ENCODE measurements around the gene TLCD2.
"Not testable (repeated sequence)": the region's sequence is repeated elsewhere in the genome, so short reads cannot be mapped to it uniquely, and the experiment has no call there.

TLCD2 gene

DNA sequence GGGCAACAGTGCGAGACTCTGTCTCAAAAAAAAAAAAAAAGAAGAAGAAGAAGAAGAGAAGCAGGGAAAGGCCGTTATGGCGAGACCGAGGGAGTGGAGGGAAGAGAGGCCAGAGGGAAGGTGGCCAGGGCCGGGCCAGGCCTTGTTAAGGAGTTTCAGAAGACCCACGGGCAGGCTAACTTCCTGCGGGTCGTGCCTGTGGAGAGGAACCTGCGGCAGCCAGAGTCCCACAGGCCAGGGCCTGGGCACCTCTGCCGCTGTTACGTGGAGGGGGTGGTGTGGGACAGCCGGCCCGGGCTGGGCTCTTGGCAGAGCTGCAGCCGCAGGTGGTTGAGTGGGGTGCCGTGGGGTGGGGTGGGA, 19.8 kb upstream of the TLCD2 start:
- no peaks in the 10 kb centered on the region for H3K9me3 Mint-ChIP-seq
- H3K36me3 Mint-ChIP-seq: peaks cover 26 to 45% of the 10 kb centered on the region in 2 donors
- peak overlapping the region; percentile 84 for H3K27ac Mint-ChIP-seq
- ATAC-seq (replicated peaks): no peak
- H3K27me3 Mint-ChIP-seq: no peaks in the 10 kb centered on the region
- H3K4me3 Mint-ChIP-seq: no peak overlapping the region
- DNase-seq: no peak
- H3K4me1 Mint-ChIP-seq: peaks cover 35 to 64% of the 10 kb centered on the region in 2 donors

DNA sequence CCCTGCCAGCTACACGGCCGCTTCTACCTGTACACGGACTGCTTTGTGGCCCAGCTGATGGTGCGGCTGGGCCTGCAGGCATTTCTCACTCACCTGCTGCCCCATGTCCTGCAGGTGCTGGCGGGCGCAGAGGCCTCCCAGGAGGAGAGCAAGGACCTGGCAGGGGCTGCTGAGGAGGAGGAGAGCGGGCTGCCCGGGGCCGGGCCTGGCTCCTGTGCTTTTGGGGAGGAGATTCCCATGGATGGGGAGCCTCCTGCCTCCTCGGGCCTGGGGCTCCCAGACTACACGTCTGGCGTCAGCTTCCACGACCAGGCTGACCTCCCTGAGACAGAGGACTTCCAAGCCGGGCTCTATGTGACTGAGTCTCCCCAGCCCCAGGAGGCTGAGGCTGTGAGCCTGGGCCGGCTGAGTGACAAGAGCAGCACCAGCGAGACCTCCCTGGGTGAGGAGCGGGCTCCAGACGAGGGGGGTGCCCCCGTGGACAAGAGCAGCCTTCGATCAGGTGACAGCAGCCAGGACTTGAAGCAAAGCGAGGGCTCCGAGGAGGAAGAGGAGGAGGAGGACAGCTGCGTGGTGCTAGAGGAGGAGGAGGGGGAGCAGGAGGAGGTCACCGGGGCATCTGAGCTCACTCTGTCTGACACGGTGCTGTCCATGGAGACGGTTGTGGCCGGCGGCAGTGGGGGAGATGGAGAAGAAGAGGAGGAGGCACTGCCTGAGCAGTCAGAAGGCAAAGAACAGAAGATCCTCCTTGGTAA, 17.9 kb upstream of the TLCD2 start:
- no peak for DNase-seq
- no peak overlapping the region for H3K4me3 Mint-ChIP-seq

DNA sequence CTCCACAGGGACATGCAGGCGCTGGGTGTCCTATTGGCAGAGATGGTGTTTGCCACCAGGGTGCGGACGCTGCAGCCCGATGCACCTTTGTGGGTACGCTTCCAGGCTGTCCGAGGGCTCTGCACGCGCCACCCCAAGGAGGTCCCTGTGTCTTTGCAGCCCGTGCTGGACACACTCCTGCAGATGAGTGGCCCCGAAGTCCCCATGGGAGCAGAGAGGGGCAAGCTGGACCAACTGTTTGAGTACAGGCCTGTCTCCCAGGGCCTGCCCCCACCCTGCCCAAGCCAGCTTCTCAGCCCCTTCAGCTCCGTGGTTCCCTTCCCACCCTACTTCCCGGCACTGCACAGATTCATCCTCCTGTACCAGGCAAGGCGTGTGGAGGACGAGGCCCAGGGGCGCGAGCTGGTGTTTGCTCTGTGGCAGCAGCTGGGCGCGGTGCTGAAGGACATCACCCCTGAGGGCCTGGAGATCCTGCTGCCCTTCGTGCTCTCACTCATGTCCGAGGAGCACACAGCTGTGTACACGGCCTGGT, 17.1 kb upstream of the TLCD2 start:
- H3K36me3 Mint-ChIP-seq: peaks cover 17 to 28% of the 10 kb centered on the region in 2 donors
- H3K4me1 Mint-ChIP-seq: peaks cover 26 to 49% of the 10 kb centered on the region in 2 donors
- no peaks in the 10 kb centered on the region for H3K9me3 Mint-ChIP-seq
- no peak for ATAC-seq (replicated peaks)
- DNase-seq: no peak
- H3K27me3 Mint-ChIP-seq: no peaks in the 10 kb centered on the region
- no peak overlapping the region for H3K4me3 Mint-ChIP-seq
- H3K27ac Mint-ChIP-seq: no peak overlapping the region

More for the DNA sequence above, 17.9 kb upstream of the TLCD2 start:
- no peaks in the 10 kb centered on the region for H3K27me3 Mint-ChIP-seq
- no peak for ATAC-seq (replicated peaks)
- peak overlapping the region; percentile 65 for H3K27ac Mint-ChIP-seq
- H3K9me3 Mint-ChIP-seq: no peaks in the 10 kb centered on the region
- H3K36me3 Mint-ChIP-seq: peaks cover 17 to 30% of the 10 kb centered on the region in 2 donors
- H3K4me1 Mint-ChIP-seq: peaks cover 28 to 49% of the 10 kb centered on the region in 2 donors

DNA sequence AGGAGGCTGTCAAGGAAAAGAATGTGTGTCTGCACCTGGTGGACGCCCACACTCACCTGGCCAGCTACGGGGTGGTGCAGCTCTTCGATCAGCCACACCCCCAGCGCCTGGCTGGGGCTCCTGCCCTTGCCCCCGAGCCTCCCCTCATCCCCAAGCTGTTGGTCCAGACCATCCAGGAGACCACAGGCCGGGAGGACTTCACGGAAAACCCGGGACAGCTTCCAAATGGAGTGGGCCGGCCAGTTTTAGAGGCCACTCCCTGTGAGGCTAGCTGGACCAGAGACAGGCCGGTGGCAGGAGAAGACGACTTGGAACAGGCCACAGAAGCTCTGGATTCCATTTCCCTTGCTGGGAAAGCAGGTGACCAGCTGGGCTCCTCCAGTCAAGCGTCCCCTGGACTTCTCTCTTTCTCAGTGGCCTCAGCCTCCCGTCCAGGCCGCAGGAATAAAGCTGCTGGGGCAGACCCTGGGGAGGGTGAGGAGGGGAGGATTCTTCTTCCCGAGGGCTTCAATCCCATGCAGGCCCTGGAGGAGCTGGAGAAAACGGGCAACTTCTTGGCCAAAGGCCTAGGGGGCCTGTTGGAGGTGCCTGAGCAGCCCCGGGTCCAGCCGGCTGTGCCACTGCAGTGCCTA, 16.6 kb upstream of the TLCD2 start:
- DNase-seq (no peak), ATAC-seq (replicated peaks) (no peak)
- Mint-ChIP-seq H3K27ac (no peak overlapping the region), H3K4me3 (peak overlapping the region in 1 of 2 donors; percentile 41), H3K9me3 (no peaks in the 10 kb centered on the region), H3K36me3 (peaks cover 17 to 26% of the 10 kb centered on the region in 2 donors), H3K4me1 (peaks cover 26 to 47% of the 10 kb centered on the region in 2 donors), H3K27me3 (no peaks in the 10 kb centered on the region)

DNA sequence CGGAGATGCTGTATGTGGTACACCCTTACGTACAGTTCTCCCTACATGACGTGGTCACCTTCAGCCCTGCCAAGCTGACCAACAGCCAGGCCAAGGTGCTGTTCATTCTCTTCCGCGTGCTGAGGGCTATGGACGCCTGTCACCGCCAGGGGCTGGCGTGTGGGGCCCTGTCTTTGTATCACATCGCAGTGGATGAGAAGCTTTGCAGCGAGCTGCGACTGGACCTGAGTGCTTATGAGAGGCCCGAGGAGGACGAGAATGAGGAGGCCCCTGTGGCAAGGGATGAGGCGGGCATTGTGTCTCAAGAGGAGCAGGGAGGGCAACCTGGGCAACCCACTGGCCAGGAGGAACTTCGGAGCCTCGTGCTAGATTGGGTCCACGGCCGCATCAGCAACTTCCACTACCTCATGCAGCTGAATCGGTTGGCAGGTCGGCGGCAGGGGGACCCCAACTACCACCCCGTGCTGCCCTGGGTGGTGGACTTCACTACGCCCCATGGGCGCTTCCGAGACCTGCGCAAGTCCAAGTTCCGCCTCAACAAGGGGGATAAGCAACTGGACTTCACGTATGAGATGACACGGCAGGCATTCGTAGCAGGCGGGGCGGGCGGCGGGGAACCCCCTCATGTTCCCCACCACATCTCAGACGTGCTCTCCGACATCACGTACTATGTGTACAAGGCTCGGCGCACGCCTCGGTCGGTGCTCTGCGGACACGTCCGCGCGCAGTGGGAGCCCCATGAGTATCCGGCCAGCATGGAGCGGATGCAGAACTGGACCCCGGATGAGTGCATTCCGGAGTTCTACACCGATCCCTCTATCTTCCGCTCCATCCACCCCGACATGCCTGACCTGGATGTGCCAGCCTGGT, 15.7 kb upstream of the TLCD2 start:
- H3K27me3 Mint-ChIP-seq: no peaks in the 10 kb centered on the region
- H3K4me3 Mint-ChIP-seq: peak overlapping the region; percentile 81 to 85
- peaks cover 17 to 23% of the 10 kb centered on the region in 2 donors for H3K36me3 Mint-ChIP-seq
- no peaks in the 10 kb centered on the region for H3K9me3 Mint-ChIP-seq
- no peak for ATAC-seq (replicated peaks)
- peaks cover 25 to 49% of the 10 kb centered on the region in 2 donors for H3K4me1 Mint-ChIP-seq
- peak overlapping the region; percentile 84 for H3K27ac Mint-ChIP-seq
- DNase-seq: no peak

DNA sequence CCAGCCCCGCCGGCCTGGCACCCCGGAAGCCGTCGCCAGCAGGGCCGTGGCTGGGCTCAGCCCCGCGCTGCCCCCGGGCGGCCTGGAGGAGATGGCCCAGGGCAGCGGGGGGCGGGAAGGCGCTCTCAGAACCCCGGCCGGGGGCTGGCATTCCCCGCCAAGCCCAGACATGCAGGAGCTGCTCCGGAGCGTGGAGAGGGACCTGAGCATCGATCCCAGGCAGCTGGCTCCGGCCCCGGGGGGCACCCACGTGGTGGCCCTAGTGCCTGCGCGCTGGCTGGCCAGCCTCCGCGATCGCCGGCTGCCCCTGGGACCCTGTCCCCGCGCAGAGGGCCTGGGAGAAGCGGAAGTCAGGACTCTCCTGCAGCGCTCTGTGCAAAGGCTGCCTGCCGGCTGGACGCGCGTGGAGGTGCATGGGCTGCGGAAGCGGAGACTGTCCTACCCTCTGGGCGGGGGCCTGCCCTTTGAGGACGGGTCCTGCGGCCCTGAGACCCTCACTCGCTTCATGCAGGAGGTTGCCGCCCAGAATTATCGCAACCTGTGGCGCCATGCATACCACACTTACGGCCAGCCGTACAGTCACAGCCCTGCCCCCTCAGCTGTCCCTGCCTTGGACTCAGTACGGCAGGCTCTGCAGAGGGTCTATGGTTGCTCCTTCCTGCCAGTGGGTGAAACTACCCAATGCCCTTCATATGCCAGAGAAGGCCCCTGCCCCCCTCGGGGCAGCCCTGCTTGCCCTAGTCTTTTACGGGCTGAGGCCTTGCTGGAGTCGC, 14.9 kb upstream of the TLCD2 start:
- DNase-seq (no peak), ATAC-seq (replicated peaks) (peak; percentile 63 to 66)
- H3K4me1 Mint-ChIP-seq: peaks cover 28 to 53% of the 10 kb centered on the region in 2 donors
- no peaks in the 10 kb centered on the region for H3K9me3 Mint-ChIP-seq
- peak overlapping the region; percentile 84 for H3K27ac Mint-ChIP-seq
- peak overlapping the region; percentile 81 to 85 for H3K4me3 Mint-ChIP-seq
- H3K36me3 Mint-ChIP-seq: peaks cover 16 to 22% of the 10 kb centered on the region in 2 donors
- no peaks in the 10 kb centered on the region for H3K27me3 Mint-ChIP-seq

DNA sequence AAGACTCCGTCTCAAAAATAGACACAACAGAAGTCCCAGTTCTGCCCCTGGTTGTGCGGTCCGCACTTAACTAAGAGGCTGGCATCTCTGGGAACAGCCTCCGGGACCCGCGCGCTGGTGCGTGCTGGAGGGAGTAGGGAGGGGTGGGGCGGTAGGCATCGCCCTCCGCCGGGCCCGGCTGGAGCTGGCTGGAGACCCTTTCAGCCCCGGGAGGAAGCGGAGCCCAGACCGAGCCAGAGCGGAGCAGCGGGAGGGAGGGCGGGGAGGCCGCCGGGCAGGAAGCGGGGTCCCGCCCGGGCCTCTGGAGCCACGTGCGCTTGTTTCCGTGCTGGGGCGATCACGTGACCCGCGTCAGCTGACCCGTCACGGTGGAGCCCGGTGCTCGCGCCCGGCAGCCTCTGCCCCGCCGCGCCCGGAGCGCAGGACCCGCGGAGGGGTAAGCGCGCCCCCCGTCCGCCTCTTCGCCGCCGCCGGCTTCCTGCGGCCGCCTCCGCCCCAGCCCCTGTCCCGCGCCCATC, 14.2 kb upstream of the TLCD2 start, which contains the start of gene WDR81:
Gene WDR81, plus strand, starts transcription at position 354 of the 518 bp plus-strand sequence. CDS start 256 bp downstream, outside the sequence.
- Mint-ChIP-seq H3K27ac (peak within 1 kb of the TSS; percentile 88), H3K36me3 (peaks cover 12 to 16% of the 10 kb centered on the region in 2 donors), H3K27me3 (no peaks in the 10 kb centered on the region), H3K4me3 (peak within 1 kb of the TSS; percentile 81 to 85), H3K4me1 (peaks cover 22 to 46% of the 10 kb centered on the region in 2 donors), H3K9me3 (no peaks in the 10 kb centered on the region)
- peak; percentile 84 for DNase-seq
- ATAC-seq (replicated peaks): peak; percentile 79 to 85

DNA sequence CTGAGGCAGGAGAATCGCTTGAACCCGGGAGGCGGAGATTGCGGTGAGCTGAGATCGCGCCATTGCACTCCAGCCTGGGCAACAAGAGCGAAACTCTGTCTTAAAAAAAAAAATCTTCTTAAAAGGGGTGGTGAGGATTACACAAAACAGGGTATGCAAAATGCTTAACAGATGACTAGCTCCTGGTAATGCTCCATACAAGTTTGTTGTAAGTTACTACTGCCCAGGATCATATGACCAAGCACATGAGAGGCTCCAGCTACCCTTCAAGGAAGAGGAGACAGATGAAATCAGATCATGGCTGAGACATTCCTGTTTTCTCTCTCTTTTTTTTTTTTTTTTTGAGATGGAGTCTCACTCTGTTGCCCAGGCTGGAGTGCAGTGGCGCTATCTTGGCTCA, 11.8 kb upstream of the TLCD2 start:
- not testable (repeated sequence) for DNase-seq; H3K36me3 Mint-ChIP-seq; ATAC-seq (replicated peaks); H3K27me3 Mint-ChIP-seq; H3K9me3 Mint-ChIP-seq; H3K4me3 Mint-ChIP-seq
- Mint-ChIP-seq H3K4me1 (peaks cover 21 to 40% of the 10 kb centered on the region in 2 donors), H3K27ac (peak overlapping the region; percentile 93)

DNA sequence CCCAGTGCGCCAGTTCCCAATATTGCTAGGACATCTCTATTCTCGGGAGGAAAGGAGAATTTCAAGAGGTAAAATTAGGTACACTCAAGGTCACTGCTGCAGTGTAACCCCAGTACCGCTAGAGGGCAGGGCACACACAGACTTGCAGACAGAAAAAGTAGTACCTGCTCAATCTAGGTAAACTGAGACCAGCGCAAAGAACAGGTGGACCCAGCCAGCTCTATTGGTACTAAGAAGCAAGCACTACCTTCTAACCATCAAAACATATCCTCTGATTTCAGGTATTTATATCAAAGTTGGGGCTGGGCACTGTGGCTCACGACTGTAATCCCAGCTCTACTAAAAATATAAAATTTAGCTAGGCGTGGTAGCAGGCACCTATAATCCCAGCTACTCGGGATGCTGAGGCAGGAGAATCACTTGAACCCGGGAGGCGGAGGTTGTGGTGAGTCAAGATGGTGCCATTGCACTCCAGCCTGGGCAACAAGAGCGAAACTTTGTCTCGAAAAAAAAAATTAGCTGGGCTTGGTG, 10.7 kb upstream of the TLCD2 start:
- DNase-seq: peak; percentile 41
- Mint-ChIP-seq H3K4me1 (peaks cover 21 to 46% of the 10 kb centered on the region in 2 donors), H3K9me3 (no peaks in the 10 kb centered on the region), H3K27me3 (no peaks in the 10 kb centered on the region), H3K4me3 (no peak overlapping the region), H3K36me3 (peaks cover 6% of the 10 kb centered on the region in 2 donors), H3K27ac (no peak overlapping the region)
- no peak for ATAC-seq (replicated peaks)

DNA sequence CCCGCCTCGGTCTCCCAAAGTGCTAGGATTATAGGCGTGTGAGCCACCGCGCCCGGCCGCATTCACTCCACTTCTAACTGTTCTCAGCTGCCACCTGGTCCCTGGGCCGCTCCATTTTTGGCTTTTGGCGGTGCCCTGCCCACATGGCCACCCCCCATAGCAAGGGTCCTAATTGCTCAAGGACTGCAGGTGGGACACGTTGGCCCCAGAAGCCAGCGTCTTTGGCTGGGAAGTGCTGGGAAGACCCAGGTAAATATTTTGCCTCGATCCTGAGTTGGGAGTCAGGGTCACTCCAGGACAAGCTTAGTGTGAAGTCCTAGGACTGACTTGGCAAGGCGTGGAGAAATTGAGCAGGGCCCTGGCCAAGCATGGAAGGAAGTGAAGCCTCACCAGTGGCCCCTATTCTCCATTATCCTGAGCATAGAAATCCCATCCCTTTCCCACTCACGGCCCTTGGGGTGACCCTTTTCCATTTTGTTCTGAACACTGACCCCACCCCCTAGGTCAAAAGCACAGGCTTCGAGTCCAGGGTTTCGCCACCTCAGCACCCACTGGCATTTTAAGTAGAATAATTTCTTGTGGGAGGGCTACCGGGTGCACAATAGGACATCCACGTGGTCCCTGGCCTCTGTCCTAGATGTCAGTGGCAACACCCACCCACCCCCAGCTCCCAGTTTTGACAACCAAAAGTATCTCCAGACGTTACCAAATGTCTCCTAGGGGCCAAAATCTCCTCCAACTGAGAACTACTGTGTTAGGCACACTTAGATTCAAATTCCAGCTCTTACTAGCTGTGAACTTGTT, 8.4 kb upstream of the TLCD2 start:
- ATAC-seq (replicated peaks): no peak
- H3K4me1 Mint-ChIP-seq: peaks cover 25 to 56% of the 10 kb centered on the region in 2 donors

DNA sequence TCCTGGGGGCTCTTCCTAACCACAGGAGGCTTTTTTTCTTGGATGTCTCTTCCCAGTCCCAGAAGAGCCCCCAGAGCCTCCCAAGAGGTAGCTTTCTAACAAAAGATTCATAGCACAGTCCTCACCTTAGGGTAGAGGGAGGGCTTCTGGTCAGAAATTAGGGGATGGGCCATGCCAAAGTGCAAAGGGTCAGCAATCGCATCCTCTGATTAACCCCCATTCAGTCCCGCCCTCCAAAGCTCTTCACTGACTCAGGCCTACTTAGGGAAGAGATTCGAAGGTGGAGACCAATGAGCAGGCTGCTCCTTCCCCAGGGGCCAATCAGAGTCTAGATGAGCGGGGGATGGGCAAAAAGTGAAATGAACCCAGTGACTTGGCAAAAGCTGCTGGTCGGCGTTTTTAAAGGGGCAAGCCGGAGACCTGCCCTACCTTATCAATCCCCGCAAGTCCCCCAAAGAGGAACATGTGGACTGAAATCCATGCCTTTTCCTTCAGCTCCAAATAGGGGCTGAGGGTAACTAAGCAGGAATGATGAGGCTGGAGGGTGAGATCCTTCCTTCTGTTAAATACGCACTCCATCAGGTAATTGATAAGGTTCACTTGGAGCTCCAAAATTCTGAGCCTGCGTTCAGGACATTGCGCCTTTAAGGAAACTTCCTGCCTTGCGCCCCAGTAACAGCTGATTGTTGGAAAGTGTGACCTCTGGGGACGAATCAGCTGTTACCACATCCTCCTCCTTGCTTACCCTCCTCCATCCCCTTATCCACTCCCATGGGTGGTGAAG, 6.9 kb upstream of the TLCD2 start:
- Mint-ChIP-seq H3K36me3 (peaks cover 24 to 29% of the 10 kb centered on the region in 2 donors), H3K4me3 (peak overlapping the region; percentile 97 to 99), H3K27ac (peak overlapping the region; percentile 98), H3K9me3 (no peaks in the 10 kb centered on the region), H3K4me1 (peaks cover 20 to 49% of the 10 kb centered on the region in 2 donors), H3K27me3 (peaks cover 26 to 30% of the 10 kb centered on the region in 2 donors)
- DNase-seq: peak; percentile 93
- ATAC-seq (replicated peaks): peak; percentile 75

More for the DNA sequence above, 8.4 kb upstream of the TLCD2 start:
- H3K36me3 Mint-ChIP-seq: peaks cover 11 to 15% of the 10 kb centered on the region in 2 donors
- peaks cover 13 to 16% of the 10 kb centered on the region in 2 donors for H3K27me3 Mint-ChIP-seq
- H3K27ac Mint-ChIP-seq: peak overlapping the region; percentile 98
- H3K4me3 Mint-ChIP-seq: peak overlapping the region; percentile 97 to 99
- DNase-seq: no peak
- H3K9me3 Mint-ChIP-seq: no peaks in the 10 kb centered on the region
